ENCODE data around the gene EVC. TPM values are rescaled to one million over a fixed set of nuclear protein-coding genes. Genes with fewer than 3 reads are reported as not detected.
"Not testable (repeated sequence)": the region's sequence is repeated elsewhere in the genome, so short reads cannot be mapped to it uniquely, and the experiment has no call there.

The EVC gene
- total and polyA plus RNA-seq, 5 experiments from 2014 or later: 0.05 TPM; not detected in 4

DNA sequence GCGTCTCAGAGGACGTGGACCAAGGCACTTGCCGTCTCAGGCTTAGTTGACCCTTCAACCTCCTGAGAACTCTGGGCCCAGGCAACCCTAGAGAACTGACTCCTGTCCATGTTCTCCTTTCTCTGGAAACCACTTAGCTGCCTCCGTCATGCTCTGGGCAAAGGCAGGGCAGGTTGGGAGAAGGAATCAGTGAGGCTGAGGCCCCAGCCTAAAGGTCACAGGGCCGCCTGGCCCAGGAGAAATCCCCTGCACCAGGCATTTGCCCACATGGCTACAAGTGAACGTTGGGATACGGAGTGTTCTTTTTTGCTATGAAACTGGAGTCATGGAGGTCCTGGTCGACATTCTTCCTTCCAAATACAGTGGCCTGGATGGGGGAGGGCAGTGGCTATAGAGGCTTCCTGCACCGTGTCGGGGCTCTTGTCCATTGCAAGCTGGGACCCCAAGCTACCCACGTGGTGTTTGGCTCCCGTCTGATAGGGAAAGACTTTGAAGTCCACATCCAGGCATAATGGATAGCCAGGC is 105.9 kb downstream of the EVC start:
- Mint-ChIP-seq H3K4me1 (no peaks in the 10 kb centered on the region), H3K36me3 (no peaks in the 10 kb centered on the region), H3K27ac (no peak overlapping the region), H3K27me3 (peaks cover 0 to 20% (median 5%) of the 10 kb centered on the region in 5 donors), H3K9me3 (peaks cover 0 to 2% (median 0%) of the 10 kb centered on the region in 9 donors), H3K4me3 (no peak overlapping the region)
- DNase-seq (no peak), ATAC-seq (no peak)
- POLR2A ChIA-PET: no interaction called here

DNA sequence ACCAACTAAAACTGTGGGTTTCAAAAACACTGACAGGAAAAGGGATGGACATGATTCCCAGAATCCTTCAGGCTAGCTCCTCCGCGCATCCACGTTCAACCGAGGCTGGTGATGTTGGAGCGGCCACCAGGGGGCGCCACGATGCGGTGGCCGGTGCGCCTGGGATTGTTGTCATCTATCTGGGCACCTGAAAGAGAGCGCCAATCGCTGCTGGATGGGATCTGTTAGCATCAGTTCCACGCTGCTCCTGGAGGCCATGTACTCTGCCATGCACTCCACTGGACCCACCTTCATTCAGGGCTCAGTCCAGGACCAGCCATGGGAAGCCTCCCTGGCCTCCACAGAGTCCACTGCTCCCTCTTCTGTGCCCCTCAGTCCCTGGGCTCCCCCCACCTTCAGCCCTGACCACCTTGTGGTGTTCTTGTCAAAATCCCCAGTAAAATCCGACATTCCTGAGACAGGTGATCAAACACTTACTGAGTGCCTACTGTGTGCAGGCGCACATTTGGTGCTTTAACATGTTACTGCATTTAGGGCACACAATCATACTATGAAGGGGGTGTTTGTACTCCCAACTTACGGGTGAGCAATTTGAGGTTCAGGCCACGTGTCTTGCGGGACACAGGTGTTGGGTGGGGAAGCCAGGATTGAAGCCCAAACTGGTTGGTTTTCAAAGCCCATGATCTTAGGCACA is 110.8 kb downstream of the EVC start:
- ATAC-seq: no peak
- Mint-ChIP-seq H3K27ac (no peak overlapping the region), H3K27me3 (peaks cover 0 to 10% (median 3%) of the 10 kb centered on the region in 5 donors), H3K36me3 (no peaks in the 10 kb centered on the region), H3K4me1 (peaks cover 1 to 6% (median 1%) of the 10 kb centered on the region in 4 donors), H3K9me3 (no peaks in the 10 kb centered on the region), H3K4me3 (no peak overlapping the region)
- no peak for DNase-seq
- POLR2A ChIA-PET: no interaction called here

- no peak for ATAC-seq
- POLR2A ChIA-PET: no interaction called here
- peaks cover 0 to 11% (median 4%) of the 10 kb centered on the region in 5 donors for H3K27me3 Mint-ChIP-seq
- no peaks in the 10 kb centered on the region for H3K9me3 Mint-ChIP-seq
- H3K36me3 Mint-ChIP-seq: no peaks in the 10 kb centered on the region
- no peak for DNase-seq
- peaks cover 2 to 9% (median 5%) of the 10 kb centered on the region in 4 donors for H3K4me1 Mint-ChIP-seq
- H3K4me3 Mint-ChIP-seq: no peak overlapping the region
- H3K27ac Mint-ChIP-seq: no peak overlapping the region
Measured at GRCh38 chr4:5822619-5823018, 111.6 kb downstream of the EVC start.

DNA sequence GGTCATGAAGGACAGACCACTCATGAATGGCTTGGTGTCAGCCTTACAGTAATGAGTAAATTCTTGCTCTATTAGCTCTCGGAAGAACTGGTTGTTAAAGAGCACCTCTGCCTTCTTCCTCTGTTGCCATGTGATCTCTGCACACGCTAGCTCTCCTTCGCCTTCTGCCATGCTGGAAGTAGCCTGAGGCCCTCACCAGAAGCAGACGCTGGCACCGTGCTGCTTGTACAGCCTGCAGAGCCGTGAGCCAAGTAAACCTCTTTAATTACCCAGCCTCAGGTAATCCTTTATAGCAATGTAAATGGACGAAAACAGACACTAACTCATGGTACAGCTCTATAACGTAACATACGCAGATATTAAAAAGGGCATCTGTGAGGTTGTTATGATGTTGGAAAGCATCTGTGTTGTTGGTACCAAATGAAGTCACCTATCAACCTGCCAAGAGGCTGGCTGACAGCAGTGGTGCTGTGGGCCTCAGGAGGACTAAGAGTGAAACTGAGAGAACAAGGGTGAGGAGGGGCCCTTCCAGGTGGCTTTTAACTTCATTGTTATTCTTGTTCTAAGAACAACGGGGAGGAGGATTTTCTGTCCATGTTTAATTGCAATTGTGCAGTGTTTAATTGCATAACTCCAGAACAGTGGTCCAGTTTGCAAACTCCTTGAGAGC is 112.7 kb downstream of the EVC start:
- Mint-ChIP-seq H3K9me3 (no peaks in the 10 kb centered on the region), H3K4me1 (peaks cover 2 to 9% (median 5%) of the 10 kb centered on the region in 4 donors), H3K27me3 (peaks cover 0 to 17% (median 13%) of the 10 kb centered on the region in 5 donors), H3K36me3 (no peaks in the 10 kb centered on the region), H3K27ac (no peak overlapping the region), H3K4me3 (no peak overlapping the region)
- POLR2A ChIA-PET: no interaction called here
- ATAC-seq (no peak), DNase-seq (no peak)

DNA sequence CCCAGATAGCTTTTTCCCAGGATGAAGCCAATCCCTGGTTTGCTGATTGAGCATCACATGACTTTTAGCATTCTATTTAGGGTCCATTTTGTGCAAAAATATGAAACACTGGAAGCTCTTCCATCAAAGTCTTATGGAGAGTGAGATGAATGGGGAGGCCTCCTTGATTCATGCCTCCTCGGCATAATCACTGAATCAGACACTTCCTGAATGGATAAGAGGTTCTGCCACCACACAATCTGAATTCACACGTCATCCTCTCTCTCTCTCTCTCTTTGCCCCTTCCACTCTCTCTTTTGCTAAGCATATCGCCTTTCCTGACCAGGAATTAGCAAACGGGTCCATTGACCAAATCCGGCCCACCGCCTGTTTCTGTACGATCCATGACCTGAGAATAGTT is 113.2 kb downstream of the EVC start:
- no peaks in the 10 kb centered on the region for H3K36me3 Mint-ChIP-seq
- DNase-seq: no peak
- peaks cover 0 to 17% (median 13%) of the 10 kb centered on the region in 5 donors for H3K27me3 Mint-ChIP-seq
- ATAC-seq: no peak
- no peak overlapping the region for H3K4me3 Mint-ChIP-seq
- no peak overlapping the region for H3K27ac Mint-ChIP-seq
- no peaks in the 10 kb centered on the region for H3K9me3 Mint-ChIP-seq
- peaks cover 2 to 9% (median 5%) of the 10 kb centered on the region in 4 donors for H3K4me1 Mint-ChIP-seq
- POLR2A ChIA-PET: no interaction called here

DNA sequence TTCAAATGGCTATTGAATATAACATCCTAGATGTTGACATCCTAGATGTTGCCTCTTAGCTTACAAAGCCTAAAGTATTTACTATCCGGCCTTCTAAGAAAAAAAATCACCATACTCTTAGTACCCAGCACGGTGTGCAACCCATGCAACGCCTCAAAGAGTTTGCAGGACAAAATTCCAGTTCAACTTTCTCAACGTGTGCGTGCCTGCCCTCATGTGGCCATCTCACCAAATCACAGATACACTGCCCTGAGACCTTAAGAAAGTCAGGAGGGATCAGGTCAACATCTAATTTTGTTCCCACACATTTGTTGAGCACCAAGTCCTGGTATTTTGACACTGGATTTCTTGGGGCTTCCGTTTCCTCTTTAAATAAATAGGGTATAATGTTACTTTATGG is 113.6 kb downstream of the EVC start:
- H3K9me3 Mint-ChIP-seq: no peaks in the 10 kb centered on the region
- no peak overlapping the region for H3K4me3 Mint-ChIP-seq
- ATAC-seq: no peak
- POLR2A ChIA-PET: no interaction called here
- H3K4me1 Mint-ChIP-seq: peaks cover 2 to 9% (median 5%) of the 10 kb centered on the region in 4 donors
- H3K27ac Mint-ChIP-seq: no peak overlapping the region
- H3K27me3 Mint-ChIP-seq: peaks cover 0 to 17% (median 13%) of the 10 kb centered on the region in 5 donors
- no peak for DNase-seq
- H3K36me3 Mint-ChIP-seq: no peaks in the 10 kb centered on the region

GRCh38 chr4:5825321-5826041 is 114.5 kb downstream of the EVC start:
- no peak overlapping the region for H3K27ac Mint-ChIP-seq
- ATAC-seq (no peak), DNase-seq (no peak)
- peaks cover 0 to 17% (median 13%) of the 10 kb centered on the region in 5 donors for H3K27me3 Mint-ChIP-seq
- no peaks in the 10 kb centered on the region for H3K9me3 Mint-ChIP-seq
- no peak overlapping the region for H3K4me3 Mint-ChIP-seq
- POLR2A ChIA-PET: no interaction called here
- H3K36me3 Mint-ChIP-seq: no peaks in the 10 kb centered on the region
- peaks cover 2 to 9% (median 5%) of the 10 kb centered on the region in 4 donors for H3K4me1 Mint-ChIP-seq

GRCh38 chr4:5826437-5827107 is 115.6 kb downstream of the EVC start:
- POLR2A ChIA-PET: no interaction called here
- H3K27ac Mint-ChIP-seq: no peak overlapping the region
- no peak for DNase-seq
- peaks cover 2 to 9% (median 5%) of the 10 kb centered on the region in 4 donors for H3K4me1 Mint-ChIP-seq
- H3K36me3 Mint-ChIP-seq: no peaks in the 10 kb centered on the region
- no peaks in the 10 kb centered on the region for H3K9me3 Mint-ChIP-seq
- ATAC-seq: no peak
- peaks cover 0 to 17% (median 10%) of the 10 kb centered on the region in 5 donors for H3K27me3 Mint-ChIP-seq
- H3K4me3 Mint-ChIP-seq: no peak overlapping the region

DNA sequence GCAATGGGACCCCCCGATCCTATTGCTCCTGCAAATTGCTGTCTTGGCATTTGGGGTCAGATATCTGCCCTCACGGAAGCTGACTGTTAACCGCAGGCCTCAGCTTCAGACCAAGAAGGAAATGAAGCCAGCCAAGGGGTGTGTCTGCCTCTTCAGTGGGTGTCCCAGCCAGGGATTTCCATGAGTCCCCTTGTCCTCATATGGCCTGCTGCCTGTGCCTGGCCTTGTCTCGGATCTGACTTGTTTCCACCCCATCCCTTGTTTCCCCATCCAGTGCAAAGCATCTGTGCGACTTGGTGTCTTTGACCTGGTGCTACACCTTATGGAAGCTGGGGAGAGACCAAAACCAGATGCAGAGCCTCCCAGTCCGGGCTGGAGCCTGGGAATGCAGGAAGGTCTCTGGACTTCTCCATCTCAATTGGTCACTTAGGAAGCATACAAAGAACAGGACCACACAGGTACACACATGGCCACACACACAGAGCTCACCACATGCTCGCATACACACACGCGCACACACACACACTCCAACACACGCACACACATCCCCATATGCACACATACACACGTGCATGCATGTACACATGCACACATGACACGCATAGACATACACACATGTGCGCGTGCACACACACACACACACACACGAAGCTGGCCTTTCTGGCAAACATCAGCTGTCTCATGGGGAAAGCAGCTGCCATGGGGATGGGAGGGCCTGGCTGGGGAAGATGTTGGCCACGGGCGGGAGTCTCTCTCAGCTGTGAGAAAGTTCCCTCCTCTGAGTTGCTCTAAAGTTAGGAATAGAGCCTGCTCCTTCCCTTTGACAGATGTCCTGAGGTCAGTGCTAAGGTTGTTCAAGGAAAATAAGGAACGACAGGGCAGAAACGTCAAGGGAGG is 116.4 kb downstream of the EVC start:
- Mint-ChIP-seq H3K4me3 (no peak overlapping the region), H3K27me3 (peaks cover 3 to 17% (median 10%) of the 10 kb centered on the region in 5 donors), H3K36me3 (no peaks in the 10 kb centered on the region), H3K9me3 (no peaks in the 10 kb centered on the region), H3K27ac (no peak overlapping the region), H3K4me1 (peaks cover 2 to 9% (median 5%) of the 10 kb centered on the region in 4 donors)
- no peak for ATAC-seq
- DNase-seq: no peak
- POLR2A ChIA-PET: no interaction called here

DNA sequence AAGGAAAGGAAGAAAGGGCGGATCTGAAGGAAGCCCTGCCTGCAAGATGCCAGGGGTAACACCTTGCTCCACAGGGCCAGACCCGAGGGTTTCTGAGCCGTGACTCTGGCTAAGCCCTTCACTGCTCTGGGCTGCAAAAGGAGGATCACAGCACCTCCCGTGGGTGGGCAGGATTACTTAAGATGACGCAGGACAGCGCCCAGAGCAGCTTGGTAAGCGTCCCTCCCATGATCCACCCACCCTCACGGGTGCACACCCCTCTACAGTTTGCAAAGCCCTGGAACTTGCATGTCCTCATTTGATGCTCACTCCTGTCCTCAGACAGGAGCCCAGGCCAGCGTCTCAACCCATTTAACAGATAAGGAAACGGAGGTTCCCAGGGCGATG is 117.0 kb downstream of the EVC start:
- Mint-ChIP-seq H3K4me3 (no peak overlapping the region), H3K27me3 (peaks cover 3 to 20% (median 10%) of the 10 kb centered on the region in 5 donors), H3K36me3 (no peaks in the 10 kb centered on the region), H3K27ac (no peak overlapping the region), H3K9me3 (no peaks in the 10 kb centered on the region), H3K4me1 (peaks cover 2 to 9% (median 3%) of the 10 kb centered on the region in 4 donors)
- ATAC-seq (no peak), DNase-seq (no peak)
- POLR2A ChIA-PET: no interaction called here

- Mint-ChIP-seq H3K4me1 (no peaks in the 10 kb centered on the region), H3K27ac (no peak overlapping the region), H3K4me3 (no peak overlapping the region), H3K9me3 (peaks cover 0 to 3% (median 0%) of the 10 kb centered on the region in 9 donors), H3K27me3 (peaks cover 0 to 9% (median 2%) of the 10 kb centered on the region in 5 donors), H3K36me3 (no peaks in the 10 kb centered on the region)
- POLR2A ChIA-PET: no interaction called here
- DNase-seq: no peak
- no peak for ATAC-seq
Measured at GRCh38 chr4:5836943-5837342, 125.9 kb downstream of the EVC start.

DNA sequence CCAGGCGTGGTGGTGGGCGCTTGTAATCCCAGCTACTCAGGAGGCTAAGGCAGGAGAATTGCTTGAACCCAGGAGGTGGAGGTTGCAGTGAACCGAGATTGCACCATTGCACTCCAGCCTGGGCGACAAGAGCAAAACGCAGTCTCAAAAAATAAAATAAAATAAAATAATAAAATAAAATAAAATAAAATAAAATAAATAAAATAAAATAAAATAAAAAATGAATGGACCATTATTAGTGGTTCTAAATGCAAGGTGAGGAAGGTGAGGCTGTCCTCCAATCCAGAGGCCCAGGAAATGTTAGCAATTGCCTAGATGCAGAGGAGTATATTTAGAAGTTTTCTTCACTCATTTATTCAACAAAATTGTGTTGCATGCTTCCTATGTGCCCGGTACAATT is 126.5 kb downstream of the EVC start:
- peaks cover 0 to 11% (median 2%) of the 10 kb centered on the region in 5 donors for H3K27me3 Mint-ChIP-seq
- DNase-seq, H3K36me3 Mint-ChIP-seq, ATAC-seq, H3K4me3 Mint-ChIP-seq, H3K9me3 Mint-ChIP-seq, H3K4me1 Mint-ChIP-seq, POLR2A ChIA-PET, H3K27ac Mint-ChIP-seq: not testable (repeated sequence)

Data from naive thymus-derived CD8-positive, alpha-beta T cell (primary cell).